ENCODE data around the gene MUC4.

MUC4 gene

GRCh38 chr3:195856410-195857084, 44.8 kb upstream of the MUC4 start:
- Mint-ChIP-seq H3K27ac (no peak overlapping the region), H3K9me3 (no peaks in the 10 kb centered on the region), H3K4me3 (no peak overlapping the region), H3K36me3 (ENCODE audit: low read depth) (no peaks in the 10 kb centered on the region), H3K27me3 (ENCODE audit: low read depth) (peaks cover 28% of the 10 kb centered on the region), H3K4me1 (peaks cover 5% of the 10 kb centered on the region)
- no peak for TF ChIP-seq CTCF (IDR thresholded peaks at IDR 0.05; ENCODE audit: unreplicated experiment in 3 of 3)

- H3K4me1 Mint-ChIP-seq: peaks cover 5% of the 10 kb centered on the region
- H3K9me3 Mint-ChIP-seq: no peaks in the 10 kb centered on the region
- H3K27me3 Mint-ChIP-seq (ENCODE audit: low read depth): peaks cover 25% of the 10 kb centered on the region
- no peak overlapping the region for H3K4me3 Mint-ChIP-seq
- no peak overlapping the region for H3K27ac Mint-ChIP-seq
- TF ChIP-seq CTCF (IDR thresholded peaks at IDR 0.05; ENCODE audit: unreplicated experiment in 3 of 3): no peak
- no peaks in the 10 kb centered on the region for H3K36me3 Mint-ChIP-seq (ENCODE audit: low read depth)
Measured at GRCh38 chr3:195855471-195856409, 44.0 kb upstream of the MUC4 start.

- no peaks in the 10 kb centered on the region for H3K36me3 Mint-ChIP-seq (ENCODE audit: low read depth)
- H3K4me3 Mint-ChIP-seq: no peak overlapping the region
- H3K27me3 Mint-ChIP-seq (ENCODE audit: low read depth): peaks cover 24% of the 10 kb centered on the region
- no peak overlapping the region for H3K27ac Mint-ChIP-seq
- no peak for TF ChIP-seq CTCF (IDR thresholded peaks at IDR 0.05; ENCODE audit: unreplicated experiment in 3 of 3)
- peaks cover 5% of the 10 kb centered on the region for H3K4me1 Mint-ChIP-seq
- H3K9me3 Mint-ChIP-seq: no peaks in the 10 kb centered on the region
Measured at GRCh38 chr3:195854628-195855294, 43.0 kb upstream of the MUC4 start.

- peaks cover 19% of the 10 kb centered on the region for H3K27me3 Mint-ChIP-seq (ENCODE audit: low read depth)
- H3K4me3 Mint-ChIP-seq: no peak overlapping the region
- H3K27ac Mint-ChIP-seq: no peak overlapping the region
- no peaks in the 10 kb centered on the region for H3K4me1 Mint-ChIP-seq
- no peak for TF ChIP-seq CTCF (IDR thresholded peaks at IDR 0.05; ENCODE audit: unreplicated experiment in 3 of 3)
- no peaks in the 10 kb centered on the region for H3K9me3 Mint-ChIP-seq
- H3K36me3 Mint-ChIP-seq (ENCODE audit: low read depth): no peaks in the 10 kb centered on the region
Measured at GRCh38 chr3:195853996-195854395, 42.3 kb upstream of the MUC4 start.

GRCh38 chr3:195853036-195853435, 41.3 kb upstream of the MUC4 start:
- no peak for TF ChIP-seq CTCF (IDR thresholded peaks at IDR 0.05; ENCODE audit: unreplicated experiment in 3 of 3)
- no peaks in the 10 kb centered on the region for H3K36me3 Mint-ChIP-seq (ENCODE audit: low read depth)
- no peaks in the 10 kb centered on the region for H3K9me3 Mint-ChIP-seq
- H3K4me1 Mint-ChIP-seq: no peaks in the 10 kb centered on the region
- no peak overlapping the region for H3K27ac Mint-ChIP-seq
- H3K27me3 Mint-ChIP-seq (ENCODE audit: low read depth): peaks cover 19% of the 10 kb centered on the region
- no peak overlapping the region for H3K4me3 Mint-ChIP-seq
